NCI-H524 (cell line): ENCODE data around the gene CALN1.
A peak's percentile ranks its signal among the peaks of the same experiment; 100 is the strongest.
"Not testable (repeated sequence)": the region's sequence is repeated elsewhere in the genome, so short reads cannot be mapped to it uniquely, and the experiment has no call there.

Source experiments
- DNase-seq, 2 experiments: peaks; one replicate each; lab custom pipeline; 2025; lab: John Stamatoyannopoulos, UW

Gene CALN1

GRCh38 chr7:71746006-71746405, 666.1 kb downstream of the CALN1 start:
- DNase-seq = peak; percentile 76 to 87

GRCh38 chr7:71740174-71740560, 672.0 kb downstream of the CALN1 start:
- DNase-seq = no peak

- no peak for DNase-seq
Observed at GRCh38 chr7:71739520-71740173, 672.5 kb downstream of the CALN1 start.

GRCh38 chr7:71737931-71738540, 674.1 kb downstream of the CALN1 start:
- not testable (repeated sequence) for DNase-seq

GRCh38 chr7:71735961-71736556, 676.1 kb downstream of the CALN1 start:
- peak; percentile 43 to 74 for DNase-seq

- DNase-seq = peak; percentile 89 to 91
Observed at GRCh38 chr7:71733107-71733870, 678.8 kb downstream of the CALN1 start.

GRCh38 chr7:71731740-71732139, 680.4 kb downstream of the CALN1 start:
- no peak for DNase-seq
